SK-N-MC (cell line): ENCODE results near the gene KYNU.

Source experiments
- EZH2 ChIP-seq: fragments of 200-600 bp; sonication (generic); IDR thresholded peaks from one replicate; pipeline ENCODE4 v1.6.1; 2017; ENCODE audit warnings: antibody characterized with exemption
- FOXP2 ChIP-seq: optimal IDR thresholded peaks from 2 replicates; pipeline ENCODE3; 2011; ENCODE audit warnings: mild to moderate bottlenecking, moderate library complexity; ENCODE audit not compliant: insufficient read depth; ENCODE audit errors: extremely low read length, control extremely low read depth
- POLR2AphosphoS5 ChIP-seq: IDR thresholded peaks from 2 replicates; pipeline ENCODE4 v1.6.1; 2012; ENCODE audit warnings: mild to moderate bottlenecking, low read depth, low read length, borderline replicate concordance

DNA sequence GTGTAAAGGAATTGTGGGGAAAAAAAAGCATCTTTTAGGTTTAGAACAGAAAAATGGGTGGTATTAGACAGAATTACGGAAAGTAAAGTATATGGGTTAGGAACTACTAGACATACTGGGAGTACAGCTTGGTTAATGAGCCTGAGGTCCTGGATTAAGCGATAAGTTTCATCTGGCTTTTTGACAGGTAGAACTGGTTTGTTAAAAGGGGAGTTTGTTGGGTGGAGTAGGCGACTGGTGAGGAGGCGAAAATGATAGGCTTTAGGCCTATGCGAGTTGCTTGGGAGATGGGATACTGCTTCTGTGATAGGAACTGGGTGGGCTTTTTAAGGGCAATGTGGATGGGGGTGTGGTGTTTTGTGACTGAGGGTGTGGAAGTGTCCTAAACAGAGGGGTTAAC, 56.5 kb downstream of the KYNU start:
- TF ChIP-seq POLR2AphosphoS5 (no peak), EZH2 (no peak), FOXP2 (no peak)
